ENCODE data around the gene NR3C2. TPM values are rescaled to one million over a fixed set of nuclear protein-coding genes. Genes with fewer than 3 reads are reported as not detected.

Gene NR3C2
- total and polyA plus RNA-seq, 4 donors, result 2.8 to 43.9 (median 11.5) TPM

GRCh38 chr4:148436512-148436911, 5.7 kb downstream of the NR3C2 start:
- DNase-seq (no peak), ATAC-seq (ENCODE audit: insufficient read depth, low FRiP score) (no peak)
- peaks cover 0 to 3% (median 0%) of the 10 kb centered on the region in 4 donors for H3K36me3 ChIP-seq (ENCODE audit: control insufficient read depth in 4 of 4, insufficient read depth in 4 of 4, low read length in 4 of 4)
- peak overlapping the region in 1 of 2 donors; percentile 53 for H3K27ac ChIP-seq (ENCODE audit: low read depth in 1 of 2, low read length in 1 of 2)
- H3K4me1 ChIP-seq (ENCODE audit: control insufficient read depth in 5 of 5, insufficient read depth in 5 of 5, low read length in 5 of 5), result peaks cover 0 to 16% (median 4%) of the 10 kb centered on the region in 5 donors
- peaks cover 0 to 18% (median 7%) of the 10 kb centered on the region in 3 donors for H3K27me3 ChIP-seq (ENCODE audit: control insufficient read depth in 3 of 3, insufficient read depth in 3 of 3, low read length in 2 of 3)
- 66 to 74% methylated on average over 7 of the region's 7 CpGs for WGBS, 2 donors
- no peak overlapping the region for H3K4me3 ChIP-seq
- H3K9ac ChIP-seq (ENCODE audit: insufficient read depth in 1 of 2, low read length in 2 of 2), result no peak overlapping the region
- no peaks in the 10 kb centered on the region for H3K9me3 ChIP-seq (ENCODE audit: control insufficient read depth in 4 of 4, insufficient read depth in 3 of 4, low read length in 3 of 4)
- no peak for TF ChIP-seq CTCF (IDR thresholded peaks at IDR 0.05; ENCODE audit: control extremely low read depth, extremely low read depth)

- DNase-seq, result no peak
- 76 to 83% methylated on average over 16 of the region's 16 CpGs for WGBS, 2 donors
- TF ChIP-seq CTCF (IDR thresholded peaks at IDR 0.05; ENCODE audit: control extremely low read depth, extremely low read depth), result no peak
- Histone ChIP-seq H3K27me3 (ENCODE audit: control insufficient read depth in 3 of 3, insufficient read depth in 3 of 3, low read length in 2 of 3) (peaks cover 0 to 11% (median 2%) of the 10 kb centered on the region in 3 donors), H3K36me3 (ENCODE audit: control insufficient read depth in 4 of 4, insufficient read depth in 4 of 4, low read length in 4 of 4) (peaks cover 0 to 3% (median 0%) of the 10 kb centered on the region in 4 donors), H3K4me1 (ENCODE audit: control insufficient read depth in 5 of 5, insufficient read depth in 5 of 5, low read length in 5 of 5) (peaks cover 0 to 19% (median 5%) of the 10 kb centered on the region in 5 donors), H3K9me3 (ENCODE audit: control insufficient read depth in 4 of 4, insufficient read depth in 3 of 4, low read length in 3 of 4) (no peaks in the 10 kb centered on the region), H3K9ac (ENCODE audit: insufficient read depth in 1 of 2, low read length in 2 of 2) (no peak overlapping the region), H3K4me3 (no peak overlapping the region), H3K27ac (ENCODE audit: low read depth in 1 of 2, low read length in 1 of 2) (peak overlapping the region; percentile 43 to 53)
- ATAC-seq (ENCODE audit: insufficient read depth, low FRiP score), result no peak
Observed at GRCh38 chr4:148435654-148436406, 6.4 kb downstream of the NR3C2 start.

GRCh38 chr4:148434075-148434773, 8.0 kb downstream of the NR3C2 start:
- DNase-seq, result no peak
- Histone ChIP-seq H3K27me3 (ENCODE audit: control insufficient read depth in 3 of 3, insufficient read depth in 3 of 3, low read length in 2 of 3) (no peaks in the 10 kb centered on the region), H3K9ac (ENCODE audit: insufficient read depth in 1 of 2, low read length in 2 of 2) (no peak overlapping the region), H3K27ac (ENCODE audit: low read depth in 1 of 2, low read length in 1 of 2) (no peak overlapping the region), H3K4me1 (ENCODE audit: control insufficient read depth in 5 of 5, insufficient read depth in 5 of 5, low read length in 5 of 5) (peaks cover 0 to 16% (median 4%) of the 10 kb centered on the region in 5 donors), H3K9me3 (ENCODE audit: control insufficient read depth in 4 of 4, insufficient read depth in 3 of 4, low read length in 3 of 4) (no peaks in the 10 kb centered on the region), H3K4me3 (no peak overlapping the region), H3K36me3 (ENCODE audit: control insufficient read depth in 4 of 4, insufficient read depth in 4 of 4, low read length in 4 of 4) (peaks cover 0 to 3% (median 0%) of the 10 kb centered on the region in 4 donors)
- WGBS, 2 donors, result 13 to 18% methylated on average over 2 of the region's 2 CpGs
- TF ChIP-seq CTCF (IDR thresholded peaks at IDR 0.05; ENCODE audit: control extremely low read depth, extremely low read depth), result no peak
- ATAC-seq (ENCODE audit: insufficient read depth, low FRiP score), result no peak

All from lung (tissue), 12 donors.